ENCODE results near the gene AMZ1. TPM values are rescaled to one million over a fixed set of nuclear protein-coding genes. Genes with fewer than 3 reads are reported as not detected.

AMZ1 gene
- total RNA-seq, 1 donor from 2014 or later: 0.05 TPM

DNA sequence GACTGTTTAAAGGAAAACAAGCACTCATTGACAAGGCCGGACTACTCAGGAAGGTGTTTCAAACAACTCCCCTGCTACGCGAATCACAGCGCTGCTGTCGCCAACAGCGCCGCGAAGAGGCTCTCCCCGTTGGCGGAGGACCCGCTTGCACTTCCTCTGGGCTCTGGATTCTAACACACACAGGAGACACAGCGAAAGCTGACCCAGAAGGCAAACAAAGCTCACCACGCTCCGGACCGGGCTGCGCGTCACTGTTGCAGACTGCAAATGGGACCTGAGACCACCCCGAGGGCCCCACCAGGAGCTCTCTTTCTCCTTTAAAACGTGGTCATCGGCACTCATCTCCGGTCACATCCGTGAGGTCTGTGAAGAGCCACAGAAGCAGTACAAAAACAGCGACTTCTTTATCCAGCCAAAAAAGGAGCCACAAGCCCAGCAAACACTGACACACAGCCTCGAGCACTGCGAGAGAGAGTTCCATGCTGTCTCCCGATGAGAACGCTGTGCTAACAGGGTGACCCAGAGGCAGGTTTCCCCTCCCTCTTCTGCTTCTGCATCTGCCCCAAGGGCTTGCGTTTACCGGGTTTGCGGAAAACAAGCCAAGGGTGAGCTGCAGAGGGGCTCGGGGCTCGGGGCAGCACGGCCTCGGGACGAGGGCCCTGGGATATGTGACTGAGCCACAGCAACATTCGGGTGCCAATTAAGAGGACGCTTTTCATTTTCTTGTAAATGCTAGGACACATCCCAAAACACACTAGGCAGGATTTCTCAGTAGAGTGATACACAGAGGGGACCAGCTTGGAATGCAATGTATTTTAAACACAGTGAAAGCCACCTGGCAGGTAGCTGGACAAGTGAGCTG, 41.3 kb downstream of the AMZ1 start:
- Mint-ChIP-seq H3K36me3 (ENCODE audit: low read depth, unreplicated experiment) (peaks cover 51% of the 10 kb centered on the region), H3K9me3 (ENCODE audit: unreplicated experiment) (no peaks in the 10 kb centered on the region), H3K4me3 (ENCODE audit: unreplicated experiment) (no peak overlapping the region), H3K27ac (ENCODE audit: unreplicated experiment) (no peak overlapping the region), H3K4me1 (ENCODE audit: unreplicated experiment) (peaks cover 14% of the 10 kb centered on the region), H3K27me3 (ENCODE audit: unreplicated experiment) (peaks cover 15% of the 10 kb centered on the region)
- TF ChIP-seq, protein P1, sequence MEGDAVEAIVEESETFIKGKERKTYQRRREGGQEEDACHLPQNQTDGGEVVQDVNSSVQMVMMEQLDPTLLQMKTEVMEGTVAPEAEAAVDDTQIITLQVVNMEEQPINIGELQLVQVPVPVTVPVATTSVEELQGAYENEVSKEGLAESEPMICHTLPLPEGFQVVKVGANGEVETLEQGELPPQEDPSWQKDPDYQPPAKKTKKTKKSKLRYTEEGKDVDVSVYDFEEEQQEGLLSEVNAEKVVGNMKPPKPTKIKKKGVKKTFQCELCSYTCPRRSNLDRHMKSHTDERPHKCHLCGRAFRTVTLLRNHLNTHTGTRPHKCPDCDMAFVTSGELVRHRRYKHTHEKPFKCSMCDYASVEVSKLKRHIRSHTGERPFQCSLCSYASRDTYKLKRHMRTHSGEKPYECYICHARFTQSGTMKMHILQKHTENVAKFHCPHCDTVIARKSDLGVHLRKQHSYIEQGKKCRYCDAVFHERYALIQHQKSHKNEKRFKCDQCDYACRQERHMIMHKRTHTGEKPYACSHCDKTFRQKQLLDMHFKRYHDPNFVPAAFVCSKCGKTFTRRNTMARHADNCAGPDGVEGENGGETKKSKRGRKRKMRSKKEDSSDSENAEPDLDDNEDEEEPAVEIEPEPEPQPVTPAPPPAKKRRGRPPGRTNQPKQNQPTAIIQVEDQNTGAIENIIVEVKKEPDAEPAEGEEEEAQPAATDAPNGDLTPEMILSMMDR (IDR thresholded peaks at IDR 0.05; ENCODE audit: unreplicated experiment): no peak
- no peak for DNase-seq (ENCODE audit: low spot score)

GRCh38 chr7:2729893-2730716, 42.1 kb downstream of the AMZ1 start:
- Mint-ChIP-seq H3K27ac (ENCODE audit: unreplicated experiment) (no peak overlapping the region), H3K36me3 (ENCODE audit: low read depth, unreplicated experiment) (peaks cover 51% of the 10 kb centered on the region), H3K27me3 (ENCODE audit: unreplicated experiment) (peaks cover 16% of the 10 kb centered on the region), H3K4me3 (ENCODE audit: unreplicated experiment) (no peak overlapping the region), H3K4me1 (ENCODE audit: unreplicated experiment) (peaks cover 18% of the 10 kb centered on the region), H3K9me3 (ENCODE audit: unreplicated experiment) (no peaks in the 10 kb centered on the region)
- DNase-seq (ENCODE audit: low spot score): no peak
- TF ChIP-seq, protein P1 (IDR thresholded peaks at IDR 0.05; ENCODE audit: unreplicated experiment): no peak

GRCh38 chr7:2730846-2731770, 43.1 kb downstream of the AMZ1 start:
- peaks cover 26% of the 10 kb centered on the region for H3K4me1 Mint-ChIP-seq (ENCODE audit: unreplicated experiment)
- H3K36me3 Mint-ChIP-seq (ENCODE audit: low read depth, unreplicated experiment): peaks cover 49% of the 10 kb centered on the region
- TF ChIP-seq, protein P1 (IDR thresholded peaks at IDR 0.05; ENCODE audit: unreplicated experiment): no peak
- no peaks in the 10 kb centered on the region for H3K9me3 Mint-ChIP-seq (ENCODE audit: unreplicated experiment)
- DNase-seq (ENCODE audit: low spot score): no peak
- peak overlapping the region; percentile 39 for H3K27ac Mint-ChIP-seq (ENCODE audit: unreplicated experiment)
- H3K4me3 Mint-ChIP-seq (ENCODE audit: unreplicated experiment): peak overlapping the region; percentile 56
- peaks cover 13% of the 10 kb centered on the region for H3K27me3 Mint-ChIP-seq (ENCODE audit: unreplicated experiment)

DNA sequence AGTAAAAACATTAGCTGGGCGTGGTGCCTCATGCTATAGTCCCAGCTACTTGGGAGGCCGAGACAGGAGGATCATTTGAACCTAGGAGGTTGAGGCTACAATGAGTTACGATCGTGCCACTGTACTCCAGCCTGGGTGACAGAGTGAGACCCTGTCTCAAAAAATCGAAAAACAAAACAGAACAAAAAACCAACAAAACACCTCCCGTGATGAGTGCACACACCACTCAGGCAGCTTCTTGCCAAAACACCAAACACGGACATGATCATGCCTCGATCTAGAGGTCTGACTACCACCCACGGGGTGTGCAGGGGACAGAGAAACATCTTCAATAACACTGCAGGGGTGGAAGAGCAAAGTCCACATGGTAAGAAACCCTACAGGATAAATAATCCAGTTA, 44.4 kb downstream of the AMZ1 start:
- H3K4me3 Mint-ChIP-seq (ENCODE audit: unreplicated experiment): no peak overlapping the region
- no peaks in the 10 kb centered on the region for H3K9me3 Mint-ChIP-seq (ENCODE audit: unreplicated experiment)
- no peak overlapping the region for H3K27ac Mint-ChIP-seq (ENCODE audit: unreplicated experiment)
- H3K4me1 Mint-ChIP-seq (ENCODE audit: unreplicated experiment): peaks cover 30% of the 10 kb centered on the region
- peaks cover 48% of the 10 kb centered on the region for H3K36me3 Mint-ChIP-seq (ENCODE audit: low read depth, unreplicated experiment)
- TF ChIP-seq, protein P1 (IDR thresholded peaks at IDR 0.05; ENCODE audit: unreplicated experiment): no peak
- no peak for DNase-seq (ENCODE audit: low spot score)
- peaks cover 15% of the 10 kb centered on the region for H3K27me3 Mint-ChIP-seq (ENCODE audit: unreplicated experiment)

All from endothelial cell (in vitro differentiated cells).